Lung (tissue), 12 donors: ENCODE results near the gene SDCBP2. TPM values are rescaled to one million over a fixed set of nuclear protein-coding genes. Genes with fewer than 3 reads are reported as not detected.

ENCODE experiments used
- ATAC-seq: fragments of 200-7000 bp; cut with Tn5 transposase; one replicate; pipeline ENCODE4 v1.9.1; 2020; ENCODE audit warnings: moderate number of reproducible peaks; ENCODE audit not compliant: insufficient read depth, low FRiP score
- DNase-seq, 3 donors: peaks; one replicate each; pipeline ENCODE4 v3.0.0-alpha.2; 2013 to 2017
- H3K27ac ChIP-seq, 2 donors: one replicate each; pipeline ENCODE4 v1.5.1; 2013; ENCODE audit warnings: mild to moderate bottlenecking in 2 of 2, moderate library complexity in 2 of 2, control low read depth in 1 of 2, inconsistent platforms in 1 of 2, low read depth in 1 of 2, low read length in 1 of 2
- H3K27me3 ChIP-seq, 3 donors: one replicate each; pipeline ENCODE4 v1.5.1; 2013; ENCODE audit warnings: low read length in 2 of 3; ENCODE audit not compliant: control insufficient read depth in 3 of 3, insufficient read depth in 3 of 3
- H3K36me3 ChIP-seq, 4 donors: one replicate each; pipeline ENCODE4 v1.5.1; 2013; ENCODE audit warnings: low read length in 4 of 4, mild to moderate bottlenecking in 1 of 4, moderate library complexity in 1 of 4; ENCODE audit not compliant: control insufficient read depth in 4 of 4, insufficient read depth in 4 of 4
- H3K4me1 ChIP-seq, 5 donors: one replicate each; pipeline ENCODE4 v1.5.1; 2013; ENCODE audit warnings: low read length in 5 of 5, mild to moderate bottlenecking in 2 of 5, moderate library complexity in 1 of 5; ENCODE audit not compliant: control insufficient read depth in 5 of 5, insufficient read depth in 5 of 5
- H3K4me3 ChIP-seq: one replicate; pipeline ENCODE4 v1.5.1; 2013; ENCODE audit warnings: mild to moderate bottlenecking, control low read depth, moderate library complexity
- H3K9ac ChIP-seq, 2 donors: one replicate each; pipeline ENCODE4 v1.5.1; 2013; ENCODE audit warnings: low read length in 2 of 2, control low read depth in 1 of 2; ENCODE audit not compliant: insufficient read depth in 1 of 2
- H3K9me3 ChIP-seq, 4 donors: one replicate each; pipeline ENCODE4 v1.5.1; 2013; ENCODE audit warnings: low read length in 3 of 4, mild to moderate bottlenecking in 1 of 4, moderate library complexity in 1 of 4; ENCODE audit not compliant: control insufficient read depth in 4 of 4, insufficient read depth in 3 of 4
- WGBS, 2 donors: extraction: QIAGEN DNeasy Blood & Tissue Kit; methylation state at CpG; one replicate each; pipeline ENCODE4 v1.1.7; 2013; 5-methylcytosine and 5-hydroxymethylcytosine counted together
- polyA plus RNA-seq, 2 donors: library from polyadenylated mRNA; stranded (reverse); fragments of 200-250 nt; gene quantifications; one replicate each; pipeline ENCODE4 v1.2.1, GENCODE V29; 2013
- total RNA-seq, 2 donors: library from RNA; depleted of rRNA in 1 of 2; stranded (reverse); fragments of >200 nt in 1 of 2; gene quantifications; one replicate each; pipeline ENCODE4 v1.2.1, GENCODE V29; 2014 to 2021
- TF ChIP-seq, protein P1 (sequence below): IDR thresholded peaks from 2 replicates; pipeline ENCODE4 v1.5.1; 2012; ENCODE audit warnings: mild to moderate bottlenecking; ENCODE audit errors: control extremely low read depth, extremely low read depth
- donor health status: control.
- donor health status: control.
- donor health status: Bipolar disorder and iron deficiency.
- donor health status: healthy.
- donor health status: DM: yes; HTN: yes; CAD: no.

Gene SDCBP2
- total and polyA plus RNA-seq, 4 donors, result 3.5 to 18.1 (median 12.5) TPM

DNA sequence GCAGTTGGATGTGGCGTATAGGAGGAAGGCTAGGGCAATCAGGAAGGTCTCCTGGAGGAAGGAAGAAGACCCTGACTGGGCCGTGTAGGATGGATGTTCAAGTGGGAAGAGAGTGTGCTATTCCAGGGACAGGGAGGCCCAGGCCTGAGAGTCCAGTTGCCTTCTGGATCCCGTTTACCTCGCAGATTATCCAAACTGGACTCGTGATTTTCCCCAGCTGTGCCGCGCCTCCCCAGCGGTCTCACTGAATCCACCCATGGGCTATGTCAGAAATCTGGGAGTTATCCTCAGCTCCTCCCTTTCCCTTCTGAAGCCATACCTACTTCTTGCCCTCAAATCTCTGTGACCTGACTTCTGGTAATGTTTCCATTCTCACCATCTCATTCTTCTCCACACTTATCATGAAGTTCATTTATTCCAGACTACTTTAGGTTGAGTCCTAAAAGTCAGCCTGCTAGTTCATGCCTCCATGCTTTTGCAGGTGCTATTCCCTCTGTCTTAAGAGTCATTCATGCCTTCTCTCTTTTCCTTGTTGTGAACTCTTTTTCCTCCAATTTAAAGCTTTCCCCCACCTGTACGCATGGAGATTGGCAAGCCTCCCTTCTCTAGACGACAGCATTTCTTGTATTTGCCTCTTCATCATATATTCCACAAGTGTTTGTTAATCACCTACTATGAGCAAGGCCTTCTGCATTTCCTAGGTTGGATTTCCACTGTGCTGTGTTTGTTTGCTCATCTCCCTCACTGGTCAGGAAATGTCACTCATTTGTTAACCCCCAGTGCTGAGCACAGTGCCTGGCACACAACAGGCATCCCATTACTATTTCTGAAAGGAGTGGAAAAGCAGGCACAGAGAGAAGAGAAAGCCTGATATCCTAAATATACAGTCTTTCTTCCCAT lies 2.7 kb downstream of the SDCBP2 start:
- Histone ChIP-seq H3K27ac (peak overlapping the region; percentile 94 to 98), H3K27me3 (no peaks in the 10 kb centered on the region), H3K4me3 (peak overlapping the region; percentile 53), H3K9me3 (no peaks in the 10 kb centered on the region), H3K4me1 (peaks cover 6 to 40% (median 13%) of the 10 kb centered on the region in 5 donors), H3K36me3 (no peaks in the 10 kb centered on the region), H3K9ac (peak overlapping the region; percentile 90 to 99)
- TF ChIP-seq, protein P1, sequence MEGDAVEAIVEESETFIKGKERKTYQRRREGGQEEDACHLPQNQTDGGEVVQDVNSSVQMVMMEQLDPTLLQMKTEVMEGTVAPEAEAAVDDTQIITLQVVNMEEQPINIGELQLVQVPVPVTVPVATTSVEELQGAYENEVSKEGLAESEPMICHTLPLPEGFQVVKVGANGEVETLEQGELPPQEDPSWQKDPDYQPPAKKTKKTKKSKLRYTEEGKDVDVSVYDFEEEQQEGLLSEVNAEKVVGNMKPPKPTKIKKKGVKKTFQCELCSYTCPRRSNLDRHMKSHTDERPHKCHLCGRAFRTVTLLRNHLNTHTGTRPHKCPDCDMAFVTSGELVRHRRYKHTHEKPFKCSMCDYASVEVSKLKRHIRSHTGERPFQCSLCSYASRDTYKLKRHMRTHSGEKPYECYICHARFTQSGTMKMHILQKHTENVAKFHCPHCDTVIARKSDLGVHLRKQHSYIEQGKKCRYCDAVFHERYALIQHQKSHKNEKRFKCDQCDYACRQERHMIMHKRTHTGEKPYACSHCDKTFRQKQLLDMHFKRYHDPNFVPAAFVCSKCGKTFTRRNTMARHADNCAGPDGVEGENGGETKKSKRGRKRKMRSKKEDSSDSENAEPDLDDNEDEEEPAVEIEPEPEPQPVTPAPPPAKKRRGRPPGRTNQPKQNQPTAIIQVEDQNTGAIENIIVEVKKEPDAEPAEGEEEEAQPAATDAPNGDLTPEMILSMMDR, result no peak
- 29 to 48% methylated on average over 10 of the region's 10 CpGs for WGBS, 2 donors
- ATAC-seq, result peak; percentile 3
- DNase-seq, result no peak

DNA sequence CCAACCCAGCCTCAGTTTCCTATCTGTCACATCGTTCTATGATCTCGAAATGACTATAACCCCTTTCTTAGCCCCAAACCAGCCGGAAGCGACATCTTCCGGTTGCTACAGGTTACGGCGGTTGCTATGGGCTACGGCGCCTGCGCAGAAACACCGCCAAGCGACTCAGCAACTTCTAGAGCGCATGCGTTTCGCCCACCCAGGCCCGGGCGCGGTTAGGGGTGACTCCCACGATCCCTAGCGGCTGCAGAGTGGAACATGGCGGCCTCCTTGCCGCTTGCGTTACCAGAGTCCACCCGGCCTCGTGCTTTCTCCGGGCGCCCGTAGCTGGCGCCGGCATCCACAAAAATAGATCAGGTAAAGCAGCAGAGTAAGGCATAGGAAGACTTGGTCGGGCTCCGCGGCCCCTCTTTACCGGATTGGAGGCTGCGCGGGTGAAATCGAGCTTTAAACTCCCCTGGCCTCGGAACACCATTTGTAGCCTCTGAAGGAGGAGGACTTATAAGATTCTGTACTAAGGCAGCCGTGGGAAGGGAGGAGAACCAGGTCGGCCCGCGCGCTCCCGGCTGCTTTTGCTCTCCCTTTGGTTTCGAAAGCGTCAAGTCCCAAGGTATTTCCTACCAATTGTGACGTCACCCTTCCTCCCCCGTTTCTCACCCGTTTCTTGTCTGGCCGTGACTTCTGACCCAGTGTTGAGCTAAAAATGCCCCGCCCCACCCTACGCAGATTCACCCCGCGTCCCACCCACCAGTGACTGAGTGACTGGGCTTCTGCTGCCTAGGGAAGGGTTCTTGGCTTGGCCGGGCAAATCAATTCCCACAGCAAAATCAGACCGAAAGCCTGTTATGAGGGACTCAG lies 3.5 kb downstream of the SDCBP2 start:
- H3K36me3 ChIP-seq, result no peaks in the 10 kb centered on the region
- DNase-seq (peak; percentile 98 to 99 (median 99)), ATAC-seq (peak; percentile 86)
- H3K4me3 ChIP-seq, result peak overlapping the region; percentile 53
- TF ChIP-seq, protein P1, result no peak
- 0 to 1% methylated on average over 56 of the region's 56 CpGs for WGBS, 2 donors
- H3K4me1 ChIP-seq, result peaks cover 6 to 36% (median 13%) of the 10 kb centered on the region in 5 donors
- H3K9me3 ChIP-seq, result no peaks in the 10 kb centered on the region
- peak overlapping the region; percentile 90 to 99 for H3K9ac ChIP-seq
- peak overlapping the region; percentile 94 to 98 for H3K27ac ChIP-seq
- no peaks in the 10 kb centered on the region for H3K27me3 ChIP-seq

DNA sequence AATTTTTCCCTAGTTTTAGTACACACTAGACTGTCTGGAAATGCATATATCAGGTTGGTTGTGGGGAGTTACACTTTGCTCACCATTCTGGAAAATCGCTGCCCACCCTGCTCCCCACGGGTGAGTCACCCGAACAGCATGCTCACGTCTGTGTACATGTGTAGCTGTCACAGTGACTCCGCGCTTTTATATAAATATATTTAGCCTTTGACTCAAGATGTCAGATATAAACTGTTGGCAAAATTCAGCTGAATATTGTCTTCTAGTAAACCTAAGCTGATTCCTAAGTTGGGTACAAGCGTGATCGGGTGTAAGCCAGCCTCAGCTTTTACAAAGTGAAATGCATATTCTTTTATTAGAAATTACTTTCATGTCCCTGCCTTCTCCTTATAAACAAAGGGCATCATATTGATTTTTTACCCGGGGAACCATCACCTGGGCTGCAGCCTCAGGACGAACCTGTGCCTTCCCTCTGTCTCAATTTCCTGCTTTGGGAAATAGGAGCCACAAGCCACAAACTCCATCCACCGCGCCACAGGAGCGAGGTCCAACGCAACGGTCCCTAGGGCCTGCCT lies 4.3 kb downstream of the SDCBP2 start:
- Histone ChIP-seq H3K4me1 (peaks cover 6 to 32% (median 13%) of the 10 kb centered on the region in 5 donors), H3K9me3 (no peaks in the 10 kb centered on the region), H3K9ac (peak overlapping the region in 1 of 2 donors; percentile 47), H3K27ac (peak overlapping the region; percentile 94 to 98), H3K36me3 (no peaks in the 10 kb centered on the region), H3K27me3 (no peaks in the 10 kb centered on the region), H3K4me3 (peak overlapping the region; percentile 9)
- DNase-seq, result no peak
- ATAC-seq, result no peak
- WGBS, 2 donors, result 17 to 20% methylated on average over 15 of the region's 15 CpGs
- TF ChIP-seq, protein P1, result no peak
